ENCODE data around the gene MZB1.

DNA sequence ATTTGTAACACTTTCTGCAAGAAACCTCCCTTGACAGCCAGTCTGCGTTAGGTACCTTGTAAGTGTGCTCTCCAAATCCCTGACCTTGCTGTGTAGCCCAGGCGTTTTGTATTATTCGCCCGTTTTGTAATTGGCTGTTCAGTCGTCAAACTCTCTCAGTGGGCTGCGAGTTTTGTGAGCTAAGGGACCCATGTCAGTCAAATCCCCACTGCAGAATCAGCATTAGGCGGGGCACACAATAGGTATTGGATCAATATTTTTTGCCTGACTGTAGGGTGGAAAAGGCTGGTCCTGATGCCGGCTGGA is 48.9 kb upstream of the MZB1 start:
- TF ChIP-seq CTCF (IDR thresholded peaks at IDR 0.05; ENCODE audit: low read depth, low read length, missing input control) (no peak), GABPA (IDR thresholded peaks at IDR 0.05 in 1 of 2, conservative IDR thresholded peaks at IDR 0.05 in 1 of 2) (no peak), SP1 (IDR thresholded peaks at IDR 0.05) (no peak), RAD21 (IDR thresholded peaks at IDR 0.05) (no peak), TAF1 (conservative IDR thresholded peaks at IDR 0.05) (no peak), JUND (IDR thresholded peaks at IDR 0.05) (no peak)
- TF ChIP-seq, protein P1, sequence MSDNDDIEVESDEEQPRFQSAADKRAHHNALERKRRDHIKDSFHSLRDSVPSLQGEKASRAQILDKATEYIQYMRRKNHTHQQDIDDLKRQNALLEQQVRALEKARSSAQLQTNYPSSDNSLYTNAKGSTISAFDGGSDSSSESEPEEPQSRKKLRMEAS (IDR thresholded peaks at IDR 0.05), result no peak
